AG10803 (cell line): ENCODE data around the gene TP53.

Experiments used
- DNase-seq: peaks from one replicate; pipeline ENCODE4 v3.0.0; 2010; ENCODE audit warnings: low read depth
- H3K4me3 ChIP-seq: 2 replicates; pipeline ENCODE4 v1.5.1; 2011; ENCODE audit warnings: mild to moderate bottlenecking, low read length, control low read depth
- CTCF ChIP-seq: conservative IDR thresholded peaks from 2 replicates; pipeline ENCODE4 v1.5.1; 2011; ENCODE audit warnings: mild to moderate bottlenecking, low read length, control low read depth, inconsistent platforms

Gene TP53

GRCh38 chr17:7687072-7687907 lies at the start of gene TP53:
TP53 (minus strand) TSS chr17:7687490; CDS start chr17:7676594, 10,896 bp downstream.
- TF ChIP-seq CTCF: no peak; the same call in 1 of the 2 replicates
- peak; percentile 90 for DNase-seq
- peak within 1 kb of the TSS; percentile 99 for H3K4me3 ChIP-seq

- TF ChIP-seq CTCF: no peak
- DNase-seq: no peak
- H3K4me3 ChIP-seq: no peak overlapping the region
Observed at GRCh38 chr17:7732981-7733539, 45.8 kb upstream of the TP53 start.

- TF ChIP-seq CTCF: no peak
- DNase-seq: no peak
Observed at GRCh38 chr17:7729816-7730215, 42.5 kb upstream of the TP53 start.

GRCh38 chr17:7727886-7728285 lies 40.6 kb upstream of the TP53 start:
- no peak for DNase-seq
- TF ChIP-seq CTCF: no peak
- H3K4me3 ChIP-seq: no peak overlapping the region

More at GRCh38 chr17:7729816-7730215, 42.5 kb upstream of the TP53 start:
- H3K4me3 ChIP-seq: no peak overlapping the region

GRCh38 chr17:7721612-7722011 lies 34.3 kb upstream of the TP53 start:
- H3K4me3 ChIP-seq: no peak overlapping the region
- no peak for DNase-seq
- no peak for TF ChIP-seq CTCF

- H3K4me3 ChIP-seq: no peak overlapping the region
- TF ChIP-seq CTCF: no peak
- no peak for DNase-seq
Observed at GRCh38 chr17:7720125-7720524, 32.8 kb upstream of the TP53 start.

GRCh38 chr17:7719661-7720060 lies 32.4 kb upstream of the TP53 start:
- DNase-seq: no peak
- H3K4me3 ChIP-seq: no peak overlapping the region
- TF ChIP-seq CTCF: no peak
